Embryonic facial prominence (tissue), 1 donor: Measurements from ENCODE around the gene EIF3CL.
"Not testable (repeated sequence)": the region's sequence is repeated elsewhere in the genome, so short reads cannot be mapped to it uniquely, and the experiment has no call there.

Experiments
- DNase-seq: peaks from one replicate; pipeline ENCODE4 v3.0.0-alpha.2; 2016; ENCODE audit errors: extremely low spot score

EIF3CL gene

GRCh38 chr16:28403220-28404072 lies at the start of gene EIF3CL:
EIF3CL (minus strand) TSS chr16:28403841; CDS start chr16:28403618, 223 bp downstream.
- not testable (repeated sequence) for DNase-seq

DNA sequence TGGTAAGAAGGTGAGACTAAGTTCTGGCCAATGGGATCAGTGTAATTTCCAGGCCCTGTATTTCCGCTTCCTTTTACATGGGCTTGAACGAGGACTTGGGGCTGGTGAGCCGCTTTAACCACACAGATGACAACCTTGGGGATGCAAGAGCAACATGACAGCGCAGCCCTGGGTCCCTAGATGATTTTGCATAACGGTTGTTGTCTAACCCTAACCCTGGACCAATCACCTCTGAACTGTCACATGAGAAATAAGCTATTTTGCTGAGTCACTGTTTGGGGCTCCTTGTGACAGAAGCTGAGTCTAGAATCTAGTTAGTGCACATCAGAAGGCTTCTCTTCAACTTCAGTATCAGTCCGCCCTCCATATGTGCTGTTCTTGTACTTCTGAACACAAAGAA lies 43.4 kb upstream of the EIF3CL start:
- not testable (repeated sequence) for DNase-seq

DNA sequence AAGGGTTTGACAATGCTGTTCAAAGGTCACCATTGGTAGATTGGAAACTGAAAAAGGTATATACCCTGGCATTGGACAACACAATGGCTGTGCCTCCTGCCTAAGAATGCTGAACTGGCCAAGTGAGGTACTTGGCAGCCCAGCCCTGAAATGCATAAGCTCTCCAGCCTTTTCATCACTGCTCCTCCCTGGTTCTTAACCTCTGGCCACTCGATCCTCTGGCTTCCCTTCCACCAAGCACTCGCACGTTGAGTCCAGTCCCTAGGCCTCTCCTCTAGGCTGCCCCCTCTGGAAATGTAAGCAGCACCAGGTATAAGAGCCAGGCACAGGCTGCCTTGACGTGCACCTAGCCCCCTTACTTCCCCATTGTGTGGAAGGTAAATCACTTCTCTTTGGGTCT lies 42.7 kb upstream of the EIF3CL start:
- not testable (repeated sequence) for DNase-seq

DNA sequence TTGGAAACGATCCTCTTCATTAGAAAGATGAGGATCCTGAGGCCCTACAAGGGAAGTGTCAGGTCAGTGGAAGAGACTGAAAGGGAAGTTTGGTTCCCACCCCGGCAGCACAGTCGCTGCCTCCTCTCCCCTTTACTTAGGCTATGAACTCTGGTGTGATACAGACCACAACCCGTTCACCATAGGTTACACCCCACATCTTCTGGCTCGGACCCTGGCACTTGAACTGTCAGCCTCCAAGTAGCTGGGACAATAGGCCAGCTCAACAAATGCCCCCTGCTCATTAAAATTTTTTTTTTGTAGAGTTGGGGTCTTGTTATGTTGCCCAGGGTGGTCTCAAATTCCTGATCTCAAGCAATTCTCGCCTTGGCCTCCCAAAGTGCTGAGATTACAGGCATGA lies 40.3 kb upstream of the EIF3CL start:
- not testable (repeated sequence) for DNase-seq

- DNase-seq, result not testable (repeated sequence)
These were observed 35.3 kb upstream of the EIF3CL start for GRCh38 chr16:28438899-28439298.

DNA sequence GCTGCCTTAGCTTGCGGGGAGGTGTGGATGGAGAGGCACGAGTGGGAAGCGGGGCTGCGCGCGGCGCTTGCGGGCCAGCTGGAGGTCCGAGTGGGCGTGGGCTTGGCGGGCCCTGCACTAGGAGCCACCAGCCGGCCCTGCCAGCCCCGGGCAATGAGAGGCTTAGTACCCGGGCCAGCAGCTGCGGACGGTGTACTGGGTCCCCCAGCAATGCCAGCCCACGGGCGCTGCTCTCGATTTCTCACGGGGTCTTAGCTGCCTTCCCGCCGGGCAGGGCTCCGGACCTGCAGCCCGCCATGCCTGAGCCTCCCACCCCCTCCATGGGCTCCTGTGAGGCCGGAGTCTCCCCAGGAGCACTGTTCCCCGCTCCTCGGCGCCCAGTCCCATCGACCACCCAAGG lies 31.7 kb upstream of the EIF3CL start:
- not testable (repeated sequence) for DNase-seq

DNA sequence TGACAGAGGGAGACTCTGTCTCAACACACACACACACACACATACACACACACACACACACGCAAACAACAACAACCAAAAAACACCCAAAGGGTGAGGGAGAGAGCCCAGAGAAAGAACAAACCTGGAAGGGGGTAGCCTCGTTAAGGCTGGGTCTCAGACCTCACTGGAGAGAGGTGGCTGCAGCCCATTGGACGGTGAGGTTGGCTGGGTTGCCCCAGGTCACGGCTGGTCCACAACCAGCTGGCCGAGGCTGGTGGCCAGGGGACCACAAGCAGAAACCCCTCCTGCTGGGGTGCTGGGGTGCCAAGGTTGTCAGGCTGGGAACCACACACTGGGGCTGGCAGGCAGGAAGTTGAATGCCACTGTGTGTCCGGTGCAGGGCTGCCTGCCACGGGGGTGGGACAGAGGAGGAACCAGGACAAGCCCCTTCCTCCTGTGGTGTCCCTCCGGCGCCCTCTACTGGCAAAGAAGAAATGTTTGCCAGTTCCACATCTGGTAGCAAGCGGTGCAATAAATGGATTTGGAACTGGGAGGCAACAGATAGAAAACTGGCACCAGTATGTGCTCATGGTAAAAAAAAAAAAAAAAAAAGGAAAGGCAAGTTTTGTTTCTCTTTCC lies 22.5 kb upstream of the EIF3CL start:
- not testable (repeated sequence) for DNase-seq

GRCh38 chr16:28421071-28421750 lies 17.6 kb upstream of the EIF3CL start:
- DNase-seq, result not testable (repeated sequence)

DNA sequence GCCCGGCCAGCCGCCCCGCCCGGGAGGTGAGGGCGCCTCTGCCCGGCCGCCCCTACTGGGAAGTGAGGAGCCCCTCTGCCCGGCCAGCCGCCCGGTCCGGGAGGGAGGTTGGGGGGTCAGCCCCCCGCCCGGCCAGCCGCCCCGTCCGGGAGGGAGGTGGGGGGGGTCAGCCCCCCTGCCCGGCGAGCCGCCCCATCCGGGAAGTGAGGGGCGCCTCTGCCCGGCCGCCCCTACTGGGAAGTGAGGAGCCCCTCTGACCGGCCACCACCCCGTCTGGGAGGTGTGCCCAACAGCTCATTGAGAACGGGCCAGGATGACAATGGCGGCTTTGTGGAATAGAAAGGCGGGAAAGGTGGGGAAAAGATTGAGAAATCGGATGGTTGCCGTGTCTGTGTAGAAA lies 13.4 kb upstream of the EIF3CL start:
- not testable (repeated sequence) for DNase-seq

- not testable (repeated sequence) for DNase-seq
These were observed 10.9 kb upstream of the EIF3CL start for GRCh38 chr16:28414530-28414929.

GRCh38 chr16:28413585-28413984 lies 9.9 kb upstream of the EIF3CL start:
- DNase-seq, result not testable (repeated sequence)

DNA sequence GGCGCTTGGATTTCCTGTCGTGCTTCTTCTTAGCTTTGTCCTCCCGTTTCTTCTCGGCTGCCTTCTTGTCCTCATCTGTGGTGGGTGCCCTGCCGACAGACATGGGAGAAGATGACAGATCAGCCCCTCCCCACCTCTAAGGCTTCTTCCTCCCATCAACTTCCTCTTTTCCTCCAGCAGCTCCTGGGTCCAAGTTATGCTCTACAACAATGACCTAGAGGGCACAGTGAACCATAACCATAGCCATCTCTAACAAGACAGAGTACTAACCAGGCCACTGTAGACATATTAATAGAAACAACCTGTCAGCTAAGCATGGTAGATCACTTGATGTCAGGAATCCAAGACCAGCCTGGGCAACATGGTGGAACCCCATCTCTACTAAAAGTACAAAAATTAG lies 11.6 kb downstream of the EIF3CL start:
- DNase-seq, result not testable (repeated sequence)

GRCh38 chr16:28382177-28382867 lies 21.3 kb downstream of the EIF3CL start:
- not testable (repeated sequence) for DNase-seq

GRCh38 chr16:28377822-28378221 lies 25.8 kb downstream of the EIF3CL start:
- not testable (repeated sequence) for DNase-seq

GRCh38 chr16:28377108-28377625 lies 26.5 kb downstream of the EIF3CL start:
- DNase-seq, result not testable (repeated sequence)

DNA sequence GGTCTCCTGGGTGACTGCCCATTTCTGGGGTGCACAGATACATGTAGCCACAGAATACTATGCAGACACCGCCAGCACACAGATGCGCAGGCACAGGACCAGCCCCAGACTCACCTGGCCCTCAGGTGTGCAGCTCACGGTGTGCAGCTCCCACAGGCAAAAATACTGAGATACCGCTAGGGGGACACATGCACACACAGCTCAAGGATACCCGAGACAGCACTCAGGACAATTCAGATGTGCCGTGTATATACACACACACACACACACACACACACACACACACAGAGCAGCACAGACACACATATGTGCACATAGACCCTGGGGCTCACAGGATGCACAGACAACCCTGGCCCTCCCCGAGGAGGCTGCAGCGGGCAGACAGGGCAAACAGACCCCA lies 28.5 kb downstream of the EIF3CL start:
- DNase-seq, result not testable (repeated sequence)

GRCh38 chr16:28374281-28374680 lies 29.4 kb downstream of the EIF3CL start:
- DNase-seq, result not testable (repeated sequence)

GRCh38 chr16:28367926-28368325 lies 35.7 kb downstream of the EIF3CL start:
- not testable (repeated sequence) for DNase-seq

GRCh38 chr16:28364268-28365173 lies 39.1 kb downstream of the EIF3CL start:
- not testable (repeated sequence) for DNase-seq

DNA sequence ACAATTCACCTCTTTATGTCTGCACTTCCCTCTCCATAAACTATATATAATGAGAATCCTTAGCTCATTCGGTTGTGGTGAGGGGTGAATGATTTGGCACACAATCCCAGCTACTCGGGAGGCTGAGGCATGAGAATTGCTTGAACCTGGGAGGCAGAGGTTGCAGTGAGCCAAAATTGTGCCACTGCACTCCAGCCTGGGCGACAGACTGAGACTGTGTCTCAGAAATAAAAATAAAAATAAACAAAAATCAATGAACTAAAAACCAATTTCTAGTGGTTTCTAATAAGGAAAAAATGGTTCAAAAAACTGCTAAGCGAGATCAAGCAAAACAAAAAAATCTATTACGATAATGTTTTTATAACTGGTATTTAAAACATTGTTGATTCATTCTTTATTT lies 40.2 kb downstream of the EIF3CL start, which contains the start of gene NPIPB6:
NPIPB6 (minus strand) TSS at position 101 of the 400 bp plus-strand sequence. CDS start 686 bp downstream, outside the sequence.
- not testable (repeated sequence) for DNase-seq
